ENCODE results near the gene CDH26. TPM values are rescaled to one million over a fixed set of nuclear protein-coding genes. Genes with fewer than 3 reads are reported as not detected.

CDH26 gene
- polyA plus RNA-seq, 4 donors: 0.72 to 1.6 (median 1.1) TPM

DNA sequence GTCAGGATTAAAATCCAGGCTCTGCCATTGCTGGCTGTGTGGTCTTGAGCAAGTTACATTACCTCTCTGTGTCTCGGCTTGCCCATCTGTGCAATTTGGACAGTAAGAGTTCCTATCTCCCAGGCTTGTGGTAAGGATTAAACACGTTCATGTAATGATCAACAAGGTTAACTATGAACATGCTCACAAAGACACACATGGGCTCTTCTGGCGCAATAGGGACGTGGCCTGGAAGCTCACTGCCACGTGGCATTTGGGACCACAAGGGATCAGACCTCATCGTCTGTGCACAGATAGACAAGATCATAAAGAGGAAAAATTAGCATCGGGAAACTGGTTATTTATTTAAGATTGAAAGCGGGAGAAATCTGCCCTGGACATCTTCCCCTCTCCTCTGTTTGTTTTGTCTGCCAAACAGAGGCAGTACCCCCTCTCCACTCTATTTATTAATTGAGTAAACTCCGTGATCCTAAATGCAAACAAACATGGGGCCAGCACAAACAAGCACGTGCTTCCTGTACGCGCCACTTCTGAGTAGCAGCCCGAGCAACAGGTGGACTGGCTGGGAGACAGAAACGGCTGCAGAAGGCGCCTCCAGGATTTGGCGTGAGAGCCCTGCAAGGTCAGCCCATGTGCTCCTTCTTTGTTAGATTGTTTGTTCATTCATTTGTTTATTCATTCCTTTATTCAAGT, 95.0 kb downstream of the CDH26 start:
- DNase-seq (no peak), FAIRE-seq (no peak)
- H3K27ac ChIP-seq (ENCODE audit: low read depth in 1 of 3, low read length in 2 of 3): no peak overlapping the region
- no peaks in the 10 kb centered on the region for H3K4me1 ChIP-seq (ENCODE audit: control insufficient read depth in 3 of 3, insufficient read depth in 2 of 3, low read depth in 1 of 3, low read length in 2 of 3)
- no peaks in the 10 kb centered on the region for H3K9me3 ChIP-seq (ENCODE audit: control insufficient read depth in 2 of 2, insufficient read depth in 1 of 2, low read depth in 1 of 2, low read length in 1 of 2)
- 13 to 37% (median 28%) methylated on average over 16 of the region's 16 CpGs for WGBS, 3 donors
- no peak overlapping the region for H3K4me3 ChIP-seq (ENCODE audit: low read depth in 1 of 3, low read length in 3 of 3)
- peaks cover 0 to 10% (median 2%) of the 10 kb centered on the region in 3 donors for H3K27me3 ChIP-seq (ENCODE audit: control insufficient read depth in 3 of 3, insufficient read depth in 3 of 3, low read length in 3 of 3)
- no peaks in the 10 kb centered on the region for H3K36me3 ChIP-seq (ENCODE audit: control insufficient read depth in 3 of 3, insufficient read depth in 2 of 3, low read depth in 1 of 3, low read length in 3 of 3)

DNA sequence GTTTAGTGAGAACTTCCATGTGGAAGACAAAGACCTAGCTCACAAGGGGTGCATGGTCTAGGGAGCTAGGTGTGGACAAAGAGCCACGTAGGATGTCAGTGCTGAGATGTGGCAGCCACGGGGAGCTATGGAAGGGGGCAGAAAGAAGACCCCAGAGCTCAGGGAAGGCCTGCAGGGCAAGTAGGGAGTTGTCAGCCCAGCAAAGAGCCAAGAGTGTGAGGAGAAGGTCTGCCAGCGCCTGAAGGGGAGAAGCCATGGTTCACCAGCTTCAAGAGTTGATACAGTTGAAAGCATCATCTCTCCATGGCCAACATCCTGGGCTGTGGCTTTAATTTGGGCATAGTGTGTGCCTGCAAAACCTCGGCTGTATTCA, 95.6 kb downstream of the CDH26 start:
- DNase-seq (no peak), FAIRE-seq (no peak)
- no peaks in the 10 kb centered on the region for H3K4me1 ChIP-seq (ENCODE audit: control insufficient read depth in 3 of 3, insufficient read depth in 2 of 3, low read depth in 1 of 3, low read length in 2 of 3)
- H3K27ac ChIP-seq (ENCODE audit: low read depth in 1 of 3, low read length in 2 of 3): no peak overlapping the region
- no peaks in the 10 kb centered on the region for H3K36me3 ChIP-seq (ENCODE audit: control insufficient read depth in 3 of 3, insufficient read depth in 2 of 3, low read depth in 1 of 3, low read length in 3 of 3)
- H3K4me3 ChIP-seq (ENCODE audit: low read depth in 1 of 3, low read length in 3 of 3): no peak overlapping the region
- H3K27me3 ChIP-seq (ENCODE audit: control insufficient read depth in 3 of 3, insufficient read depth in 3 of 3, low read length in 3 of 3): peaks cover 0 to 10% (median 2%) of the 10 kb centered on the region in 3 donors
- 56 to 69% (median 58%) methylated on average over 4 of the region's 4 CpGs for WGBS, 3 donors
- H3K9me3 ChIP-seq (ENCODE audit: control insufficient read depth in 2 of 2, insufficient read depth in 1 of 2, low read depth in 1 of 2, low read length in 1 of 2): no peaks in the 10 kb centered on the region

DNA sequence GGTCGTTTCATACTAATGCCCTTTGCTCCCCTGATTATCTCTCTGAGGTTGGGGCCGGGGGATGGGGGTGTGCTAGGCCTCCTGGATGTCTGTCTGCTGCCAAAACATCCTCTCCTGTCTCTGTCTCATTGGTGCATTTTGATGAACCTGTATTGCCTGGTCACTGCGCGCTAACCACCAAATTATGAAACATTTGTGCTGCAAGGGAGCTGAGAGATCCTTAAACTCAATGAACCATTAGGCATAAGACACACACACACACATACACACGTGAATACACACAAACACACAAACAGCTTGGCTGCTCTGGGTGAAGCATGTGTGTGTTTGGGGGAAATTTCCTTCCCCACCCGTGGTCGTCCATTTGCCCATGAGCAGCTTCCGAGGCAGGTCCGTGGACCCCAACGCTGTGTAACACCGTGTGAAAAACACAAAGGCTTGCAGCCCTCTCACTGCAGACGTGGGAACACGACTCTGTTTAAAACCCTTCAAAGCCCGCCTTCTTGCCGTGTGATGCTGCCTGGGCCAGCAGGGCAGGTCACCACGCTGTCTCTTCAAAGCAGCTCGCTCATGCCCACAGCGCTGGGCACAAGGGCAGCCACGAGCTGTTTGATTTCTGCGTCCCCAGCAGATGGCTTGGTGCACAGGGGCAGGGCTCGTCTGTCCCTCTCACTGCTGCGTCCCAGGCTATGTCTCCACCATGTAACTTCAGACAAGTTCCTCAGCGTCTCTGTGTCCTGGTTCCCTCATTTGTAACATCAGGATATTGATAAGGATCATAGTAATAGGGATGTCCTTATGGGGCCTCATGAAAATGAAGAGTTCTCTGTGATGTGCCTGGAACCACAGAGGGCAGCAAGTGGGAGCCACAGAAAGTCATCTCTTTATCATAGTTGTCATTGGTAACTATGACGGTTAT, 96.8 kb downstream of the CDH26 start:
- H3K27ac ChIP-seq (ENCODE audit: low read depth in 1 of 3, low read length in 2 of 3): no peak overlapping the region
- no peak for FAIRE-seq
- peaks cover 0 to 10% (median 2%) of the 10 kb centered on the region in 3 donors for H3K27me3 ChIP-seq (ENCODE audit: control insufficient read depth in 3 of 3, insufficient read depth in 3 of 3, low read length in 3 of 3)
- no peak for DNase-seq
- WGBS, 3 donors: 68 to 77% (median 75%) methylated on average over 24 of the region's 24 CpGs
- H3K4me3 ChIP-seq (ENCODE audit: low read depth in 1 of 3, low read length in 3 of 3): no peak overlapping the region
- H3K36me3 ChIP-seq (ENCODE audit: control insufficient read depth in 3 of 3, insufficient read depth in 2 of 3, low read depth in 1 of 3, low read length in 3 of 3): no peaks in the 10 kb centered on the region
- no peaks in the 10 kb centered on the region for H3K9me3 ChIP-seq (ENCODE audit: control insufficient read depth in 2 of 2, insufficient read depth in 1 of 2, low read depth in 1 of 2, low read length in 1 of 2)
- no peaks in the 10 kb centered on the region for H3K4me1 ChIP-seq (ENCODE audit: control insufficient read depth in 3 of 3, insufficient read depth in 2 of 3, low read depth in 1 of 3, low read length in 2 of 3)

DNA sequence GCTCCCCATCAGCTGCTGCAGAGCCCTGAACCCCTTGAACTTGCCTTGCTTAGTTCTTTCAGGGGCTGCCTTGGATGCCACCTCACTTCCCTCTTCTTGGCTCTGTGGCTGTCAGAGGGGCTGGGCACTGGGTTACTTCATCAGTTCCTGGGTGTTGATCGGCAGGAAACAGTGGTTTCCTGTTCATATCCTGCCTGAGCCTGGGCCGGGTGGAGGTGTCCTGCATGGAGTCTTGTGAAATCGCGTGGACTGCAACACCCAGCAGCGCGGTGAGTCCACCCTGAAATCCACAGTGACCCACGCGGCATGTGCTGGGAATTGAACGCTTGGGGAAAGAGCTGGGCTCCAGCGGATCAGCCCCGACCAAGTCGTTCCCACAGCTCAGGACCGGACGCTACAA, 97.5 kb downstream of the CDH26 start:
- no peaks in the 10 kb centered on the region for H3K36me3 ChIP-seq (ENCODE audit: control insufficient read depth in 3 of 3, insufficient read depth in 2 of 3, low read depth in 1 of 3, low read length in 3 of 3)
- no peak overlapping the region for H3K27ac ChIP-seq (ENCODE audit: low read depth in 1 of 3, low read length in 2 of 3)
- WGBS, 3 donors: 61 to 83% (median 61%) methylated on average over 14 of the region's 14 CpGs
- no peak overlapping the region for H3K4me3 ChIP-seq (ENCODE audit: low read depth in 1 of 3, low read length in 3 of 3)
- H3K27me3 ChIP-seq (ENCODE audit: control insufficient read depth in 3 of 3, insufficient read depth in 3 of 3, low read length in 3 of 3): peaks cover 0 to 7% (median 2%) of the 10 kb centered on the region in 3 donors
- FAIRE-seq: no peak
- H3K4me1 ChIP-seq (ENCODE audit: control insufficient read depth in 3 of 3, insufficient read depth in 2 of 3, low read depth in 1 of 3, low read length in 2 of 3): no peaks in the 10 kb centered on the region
- no peaks in the 10 kb centered on the region for H3K9me3 ChIP-seq (ENCODE audit: control insufficient read depth in 2 of 2, insufficient read depth in 1 of 2, low read depth in 1 of 2, low read length in 1 of 2)
- no peak for DNase-seq

DNA sequence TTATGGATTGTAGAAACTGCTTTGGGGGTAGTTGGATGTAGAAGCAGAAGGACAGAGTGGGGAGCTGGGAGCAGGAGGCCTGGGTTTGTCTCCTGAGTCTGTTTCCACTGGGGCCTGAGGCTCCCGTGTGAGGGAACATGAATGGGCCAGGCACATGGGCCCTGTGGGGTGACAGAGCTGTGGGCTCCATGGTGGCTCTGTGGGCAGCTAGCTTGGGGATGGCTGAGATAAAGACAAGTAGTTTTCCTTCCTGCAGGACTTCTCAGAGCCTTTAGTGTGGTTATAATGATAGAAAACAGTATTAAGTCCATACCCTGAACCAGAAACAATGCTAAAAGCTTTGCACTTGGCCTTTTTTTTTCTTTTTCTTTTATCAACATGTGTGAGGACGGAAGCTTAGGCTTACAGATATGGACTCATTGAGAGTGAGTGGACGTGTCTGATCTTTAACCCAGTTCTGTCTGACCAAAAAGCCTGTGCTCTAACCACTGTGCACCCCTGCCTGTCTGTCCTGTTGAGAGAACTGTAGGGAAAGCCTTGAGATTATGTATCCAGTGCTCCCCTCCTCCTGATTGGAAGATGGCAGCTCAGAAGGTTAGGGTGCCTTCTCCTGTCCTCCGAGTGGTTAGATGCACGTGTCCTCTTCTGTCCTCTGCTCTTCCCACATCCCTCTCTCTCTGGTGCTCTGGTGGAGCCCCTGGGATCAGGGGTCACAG, 98.3 kb downstream of the CDH26 start:
- 61 to 68% (median 62%) methylated on average over 5 of the region's 5 CpGs for WGBS, 3 donors
- Histone ChIP-seq H3K27me3 (ENCODE audit: control insufficient read depth in 3 of 3, insufficient read depth in 3 of 3, low read length in 3 of 3) (peaks cover 0 to 5% (median 2%) of the 10 kb centered on the region in 3 donors), H3K36me3 (ENCODE audit: control insufficient read depth in 3 of 3, insufficient read depth in 2 of 3, low read depth in 1 of 3, low read length in 3 of 3) (no peaks in the 10 kb centered on the region), H3K9me3 (ENCODE audit: control insufficient read depth in 2 of 2, insufficient read depth in 1 of 2, low read depth in 1 of 2, low read length in 1 of 2) (no peaks in the 10 kb centered on the region), H3K27ac (ENCODE audit: low read depth in 1 of 3, low read length in 2 of 3) (no peak overlapping the region), H3K4me3 (ENCODE audit: low read depth in 1 of 3, low read length in 3 of 3) (no peak overlapping the region), H3K4me1 (ENCODE audit: control insufficient read depth in 3 of 3, insufficient read depth in 2 of 3, low read depth in 1 of 3, low read length in 2 of 3) (no peaks in the 10 kb centered on the region)
- FAIRE-seq (no peak), DNase-seq (no peak)

DNA sequence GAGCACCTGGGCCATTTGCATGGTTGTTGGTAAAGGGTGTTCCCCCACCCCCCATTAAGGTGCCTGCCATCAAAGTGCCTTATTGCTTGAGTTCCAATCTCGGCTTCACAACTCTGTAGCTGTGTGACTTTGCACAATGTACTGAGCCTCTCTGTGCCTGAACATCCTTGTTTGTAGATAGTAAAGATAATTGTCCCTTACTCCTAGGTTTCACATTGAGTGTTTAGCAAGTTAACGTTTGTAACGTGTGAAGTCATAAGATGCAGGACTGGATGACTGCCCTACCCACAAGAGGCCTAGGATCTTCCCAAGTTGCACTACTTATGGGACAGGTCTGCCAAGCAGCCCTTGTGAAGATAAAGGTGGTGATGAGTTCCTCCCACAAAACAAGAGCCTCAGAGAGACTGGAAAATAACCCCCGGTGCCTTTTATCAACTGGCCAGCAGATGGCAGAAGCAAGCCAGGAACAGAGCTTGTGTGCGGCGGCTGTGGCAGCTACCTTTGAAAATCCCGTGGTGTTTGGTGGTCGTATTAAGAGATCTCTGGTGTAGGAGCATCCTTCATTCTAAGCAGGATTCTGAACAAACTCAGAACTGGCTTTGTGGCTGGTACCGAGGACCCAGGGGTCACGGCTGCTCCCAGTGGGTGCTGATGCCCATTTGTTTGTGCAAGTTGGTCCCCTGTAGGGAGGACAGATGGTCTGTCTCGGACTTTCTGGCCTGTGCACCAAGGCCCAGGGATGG, 99.1 kb downstream of the CDH26 start:
- Histone ChIP-seq H3K27ac (ENCODE audit: low read depth in 1 of 3, low read length in 2 of 3) (no peak overlapping the region), H3K27me3 (ENCODE audit: control insufficient read depth in 3 of 3, insufficient read depth in 3 of 3, low read length in 3 of 3) (peaks cover 0 to 2% (median 1%) of the 10 kb centered on the region in 3 donors), H3K36me3 (ENCODE audit: control insufficient read depth in 3 of 3, insufficient read depth in 2 of 3, low read depth in 1 of 3, low read length in 3 of 3) (no peaks in the 10 kb centered on the region), H3K9me3 (ENCODE audit: control insufficient read depth in 2 of 2, insufficient read depth in 1 of 2, low read depth in 1 of 2, low read length in 1 of 2) (no peaks in the 10 kb centered on the region), H3K4me3 (ENCODE audit: low read depth in 1 of 3, low read length in 3 of 3) (no peak overlapping the region), H3K4me1 (ENCODE audit: control insufficient read depth in 3 of 3, insufficient read depth in 2 of 3, low read depth in 1 of 3, low read length in 2 of 3) (no peaks in the 10 kb centered on the region)
- FAIRE-seq (no peak), DNase-seq (peak; percentile 51 to 59)
- WGBS, 3 donors: 14 to 18% (median 15%) methylated on average over 11 of the region's 11 CpGs

DNA sequence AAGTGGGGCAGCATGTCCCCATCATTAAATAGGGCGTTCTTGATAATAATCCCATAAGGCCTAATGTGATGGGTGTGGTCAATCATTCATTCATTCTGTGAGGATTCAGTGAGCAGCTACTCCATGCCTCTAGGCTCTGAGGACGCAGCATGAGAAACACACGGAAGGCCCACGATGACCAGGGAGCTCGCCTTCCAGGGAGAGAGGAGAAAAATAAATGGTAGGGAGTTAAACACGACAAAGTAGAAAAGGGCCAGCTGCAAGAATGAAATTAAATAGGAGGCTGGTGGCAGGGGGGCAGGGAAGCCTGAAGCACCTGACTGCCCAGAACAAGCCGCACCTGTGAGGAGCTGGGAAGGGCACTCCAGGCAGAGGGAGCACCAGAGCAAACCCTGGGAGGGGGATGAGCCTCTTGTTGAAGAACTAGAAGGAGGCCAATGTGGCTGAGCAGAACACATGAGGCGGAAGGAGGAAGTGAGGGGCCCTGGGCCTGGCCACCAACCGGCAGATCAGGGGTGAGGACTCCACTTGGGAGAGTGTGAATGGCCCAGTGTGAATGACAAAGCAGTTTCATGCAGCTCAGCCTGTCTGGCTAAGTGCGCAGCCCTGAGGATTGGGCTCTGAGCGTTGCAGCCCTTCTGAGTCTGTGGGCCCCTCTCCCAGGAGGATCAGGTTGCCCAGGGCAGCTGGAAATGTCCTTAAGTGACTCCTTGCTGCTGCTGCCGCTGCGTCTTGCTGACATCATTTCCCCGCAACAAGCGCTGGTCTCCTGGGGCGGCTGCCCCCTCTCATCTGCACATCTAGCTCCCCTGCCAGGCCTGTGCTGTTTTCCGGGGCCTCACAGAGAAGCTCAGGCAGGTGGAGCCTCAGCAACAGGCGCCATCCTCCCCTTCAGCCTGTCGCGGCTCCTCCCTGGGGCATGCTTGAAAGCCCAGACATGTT, 99.9 kb downstream of the CDH26 start:
- no peak overlapping the region for H3K27ac ChIP-seq (ENCODE audit: low read depth in 1 of 3, low read length in 2 of 3)

More for the DNA sequence above, 99.9 kb downstream of the CDH26 start:
- no peaks in the 10 kb centered on the region for H3K36me3 ChIP-seq (ENCODE audit: control insufficient read depth in 3 of 3, insufficient read depth in 2 of 3, low read depth in 1 of 3, low read length in 3 of 3)
- FAIRE-seq: no peak
- no peak for DNase-seq
- H3K4me3 ChIP-seq (ENCODE audit: low read depth in 1 of 3, low read length in 3 of 3): no peak overlapping the region
- peaks cover 0 to 2% (median 0%) of the 10 kb centered on the region in 3 donors for H3K27me3 ChIP-seq (ENCODE audit: control insufficient read depth in 3 of 3, insufficient read depth in 3 of 3, low read length in 3 of 3)
- no peaks in the 10 kb centered on the region for H3K4me1 ChIP-seq (ENCODE audit: control insufficient read depth in 3 of 3, insufficient read depth in 2 of 3, low read depth in 1 of 3, low read length in 2 of 3)
- H3K9me3 ChIP-seq (ENCODE audit: control insufficient read depth in 2 of 2, insufficient read depth in 1 of 2, low read depth in 1 of 2, low read length in 1 of 2): no peaks in the 10 kb centered on the region
- WGBS, 3 donors: 58 to 74% (median 72%) methylated on average over 20 of the region's 20 CpGs
